Tibial nerve (tissue), 4 donors: ENCODE results near the gene AVP. TPM values are rescaled to one million over a fixed set of nuclear protein-coding genes. Genes with fewer than 3 reads are reported as not detected.
"Not testable (repeated sequence)": the region's sequence is repeated elsewhere in the genome, so short reads cannot be mapped to it uniquely, and the experiment has no call there.

Source experiments
- DNase-seq, 2 donors: peaks; one replicate each; pipeline ENCODE4 v3.0.0-alpha.2; 2019; ENCODE audit warnings: low spot score in 2 of 2
- H3K27ac ChIP-seq, 4 donors: fragments of 200-600 bp; sonication (generic) in 3 of 4; one replicate each; pipeline ENCODE4 v1.5.1; 2017 to 2019; ENCODE audit warnings: mild to moderate bottlenecking in 1 of 4
- H3K27me3 ChIP-seq, 2 donors: fragments of 200-600 bp; sonication (generic) in 1 of 2; one replicate each; pipeline versions ENCODE4 v1.5.1 to v1.6.0; 2017 to 2019
- H3K36me3 ChIP-seq, 3 donors: fragments of 200-600 bp; sonication (generic); one replicate each; pipeline ENCODE4 v1.5.1; 2018 to 2019
- H3K4me1 ChIP-seq, 4 donors: fragments of 200-600 bp; sonication (generic) in 3 of 4; one replicate each; pipeline ENCODE4 v1.5.1; 2017 to 2019
- H3K4me3 ChIP-seq, 4 donors: fragments of 200-600 bp; sonication (generic) in 3 of 4; one replicate each; pipeline ENCODE4 v1.5.1; 2017 to 2019; ENCODE audit warnings: mild to moderate bottlenecking in 1 of 4, moderate library complexity in 1 of 4
- H3K9me3 ChIP-seq, 4 donors: fragments of 200-600 bp; sonication (generic) in 3 of 4; one replicate each; pipeline ENCODE4 v1.5.1; 2017 to 2019
- CTCF ChIP-seq, 5 experiments: fragments of 200-600 bp in 3 of 5; fragments of 450-650 bp in 2 of 5; sonication (generic) in 3 of 5; IDR thresholded peaks; one replicate each; pipeline ENCODE4 v1.5.1; 2016 to 2019; ENCODE audit warnings: antibody characterized with exemption in 5 of 5, mild to moderate bottlenecking in 3 of 5, moderate library complexity in 2 of 5
- EP300 ChIP-seq, 2 donors: sonication (generic); formaldehyde crosslinking; IDR thresholded peaks; one replicate each; pipeline ENCODE4 v1.6.1; 2017; ENCODE audit warnings: antibody characterized with exemption in 2 of 2, mild to moderate bottlenecking in 1 of 2
- POLR2A ChIP-seq, 2 donors: fragments of 450-650 bp; IDR thresholded peaks; one replicate each; pipeline ENCODE4 v1.6.1; 2017; ENCODE audit warnings: antibody characterized with exemption in 2 of 2, mild to moderate bottlenecking in 2 of 2, moderate library complexity in 2 of 2
- whole genome bisulfite sequencing, 2 donors: methylation state at CpG; one replicate each; pipeline ENCODE4 v1.1.5; 2018; 5-methylcytosine and 5-hydroxymethylcytosine counted together
- total RNA-seq, 4 donors: library from RNA; depleted of rRNA; stranded (reverse); fragments of >200 nt; gene quantifications; one replicate each; pipeline ENCODE4 v1.1.0, GENCODE V29; 2016

The AVP gene
- total RNA-seq, 4 donors from 2014 or later, result not detected

GRCh38 chr20:3128275-3128984, 43.9 kb upstream of the AVP start:
- Histone ChIP-seq H3K27ac (no peak overlapping the region), H3K9me3 (no peaks in the 10 kb centered on the region), H3K4me3 (no peak overlapping the region), H3K36me3 (peaks cover 0 to 24% (median 0%) of the 10 kb centered on the region in 3 donors), H3K27me3 (no peaks in the 10 kb centered on the region), H3K4me1 (no peaks in the 10 kb centered on the region)
- TF ChIP-seq EP300 (IDR thresholded peaks at IDR 0.05) (no peak), CTCF (IDR thresholded peaks at IDR 0.05) (no peak), POLR2A (IDR thresholded peaks at IDR 0.05) (no peak)
- DNase-seq, result no peak
- 77 to 79% methylated on average over 8 of the region's 8 CpGs for WGBS, 2 donors

GRCh38 chr20:3126527-3126859, 42.0 kb upstream of the AVP start:
- Histone ChIP-seq H3K9me3 (no peaks in the 10 kb centered on the region), H3K27me3 (no peaks in the 10 kb centered on the region), H3K4me1 (no peaks in the 10 kb centered on the region), H3K27ac (no peak overlapping the region), H3K4me3 (no peak overlapping the region), H3K36me3 (peaks cover 0 to 43% (median 0%) of the 10 kb centered on the region in 3 donors)
- whole genome bisulfite sequencing, 2 donors, result 78 to 100% methylated on average over 1 of the region's 1 CpG
- DNase-seq, result no peak
- TF ChIP-seq EP300 (IDR thresholded peaks at IDR 0.05) (no peak), CTCF (IDR thresholded peaks at IDR 0.05) (no peak), POLR2A (IDR thresholded peaks at IDR 0.05) (no peak)

- not testable (repeated sequence) for H3K4me3 ChIP-seq, H3K27me3 ChIP-seq, H3K4me1 ChIP-seq, H3K9me3 ChIP-seq, H3K27ac ChIP-seq, DNase-seq
- WGBS, 2 donors, result 85 to 90% methylated on average over 22 to 25 of the region's 25 CpGs
- peaks cover 0 to 48% (median 0%) of the 10 kb centered on the region in 3 donors for H3K36me3 ChIP-seq
These were observed 41.4 kb upstream of the AVP start for GRCh38 chr20:3125776-3126526.

- not testable (repeated sequence) for H3K27ac ChIP-seq, H3K27me3 ChIP-seq, H3K4me1 ChIP-seq, DNase-seq, H3K9me3 ChIP-seq, H3K4me3 ChIP-seq
- WGBS, 2 donors, result 94 to 95% methylated on average over 36 of the region's 41 CpGs
- H3K36me3 ChIP-seq, result peaks cover 0 to 57% (median 0%) of the 10 kb centered on the region in 3 donors
These were observed 40.4 kb upstream of the AVP start for GRCh38 chr20:3124773-3125560.

GRCh38 chr20:3124163-3124562, 39.6 kb upstream of the AVP start:
- not testable (repeated sequence) for H3K27me3 ChIP-seq, H3K27ac ChIP-seq, DNase-seq, H3K4me1 ChIP-seq, H3K9me3 ChIP-seq, H3K4me3 ChIP-seq
- WGBS, 2 donors, result 94 to 99% methylated on average over 12 to 18 of the region's 18 CpGs
- peaks cover 0 to 63% (median 0%) of the 10 kb centered on the region in 3 donors for H3K36me3 ChIP-seq

- TF ChIP-seq CTCF (IDR thresholded peaks at IDR 0.05) (no peak), POLR2A (IDR thresholded peaks at IDR 0.05) (no peak), EP300 (IDR thresholded peaks at IDR 0.05) (no peak)
- Histone ChIP-seq H3K4me3 (no peak overlapping the region), H3K4me1 (peaks cover 0 to 6% (median under 1%) of the 10 kb centered on the region in 4 donors), H3K27ac (no peak overlapping the region), H3K27me3 (no peaks in the 10 kb centered on the region), H3K36me3 (peaks cover 0 to 63% (median 0%) of the 10 kb centered on the region in 3 donors), H3K9me3 (no peaks in the 10 kb centered on the region)
- WGBS, 2 donors, result 81 to 89% methylated on average over 1 of the region's 1 CpG
- no peak for DNase-seq
These were observed 39.0 kb upstream of the AVP start for GRCh38 chr20:3123542-3123941.
